EL (cell line): ENCODE measurements around the gene MYO1D.

Experiments used
- DNase-seq: peaks from one replicate; pipeline ENCODE4 v3.0.0-alpha.2; 2016

The MYO1D gene

DNA sequence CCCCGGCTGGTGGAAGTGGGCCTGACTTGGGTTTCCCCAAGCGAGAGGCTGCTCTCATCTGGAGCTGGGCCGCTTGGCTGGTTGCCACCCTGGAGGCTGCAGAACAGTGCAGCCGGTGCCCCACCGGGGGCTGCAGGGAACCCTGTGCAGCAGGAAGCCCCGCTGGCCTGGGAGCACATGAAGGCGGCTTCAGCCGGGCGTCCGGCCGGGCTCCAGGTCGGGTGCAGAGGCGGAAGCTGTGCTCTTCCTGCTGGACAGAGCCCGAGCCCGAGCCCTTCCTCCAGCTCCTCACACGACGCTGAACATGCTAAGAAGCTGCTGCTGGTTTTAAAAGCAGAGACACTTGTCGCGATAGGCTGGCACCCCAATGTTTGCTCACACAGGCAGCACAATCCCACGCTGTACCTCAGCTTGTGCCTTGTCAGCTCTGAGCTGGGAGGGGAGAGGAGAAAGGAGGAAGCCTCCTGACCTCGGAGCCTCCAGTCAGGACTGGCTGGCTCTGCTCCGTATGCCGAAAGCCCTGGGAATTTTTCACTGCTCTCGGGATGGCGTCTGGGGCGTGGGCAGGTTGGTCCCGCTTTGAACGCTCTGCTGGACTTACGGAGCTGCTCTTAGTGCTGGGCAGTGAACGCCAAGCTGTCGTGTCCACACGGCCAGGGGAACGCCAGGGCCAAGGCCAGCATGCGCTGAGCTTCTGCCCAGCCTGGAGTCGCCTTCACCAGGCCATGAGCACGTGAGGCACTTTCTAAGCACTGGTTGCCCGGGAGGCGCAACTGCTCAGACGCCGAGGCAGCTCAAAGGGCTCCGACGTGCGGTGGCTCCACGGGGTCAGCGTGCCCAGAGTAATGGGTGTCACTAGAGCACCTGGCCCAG is 381.3 kb downstream of the MYO1D start:
- DNase-seq: no peak

DNA sequence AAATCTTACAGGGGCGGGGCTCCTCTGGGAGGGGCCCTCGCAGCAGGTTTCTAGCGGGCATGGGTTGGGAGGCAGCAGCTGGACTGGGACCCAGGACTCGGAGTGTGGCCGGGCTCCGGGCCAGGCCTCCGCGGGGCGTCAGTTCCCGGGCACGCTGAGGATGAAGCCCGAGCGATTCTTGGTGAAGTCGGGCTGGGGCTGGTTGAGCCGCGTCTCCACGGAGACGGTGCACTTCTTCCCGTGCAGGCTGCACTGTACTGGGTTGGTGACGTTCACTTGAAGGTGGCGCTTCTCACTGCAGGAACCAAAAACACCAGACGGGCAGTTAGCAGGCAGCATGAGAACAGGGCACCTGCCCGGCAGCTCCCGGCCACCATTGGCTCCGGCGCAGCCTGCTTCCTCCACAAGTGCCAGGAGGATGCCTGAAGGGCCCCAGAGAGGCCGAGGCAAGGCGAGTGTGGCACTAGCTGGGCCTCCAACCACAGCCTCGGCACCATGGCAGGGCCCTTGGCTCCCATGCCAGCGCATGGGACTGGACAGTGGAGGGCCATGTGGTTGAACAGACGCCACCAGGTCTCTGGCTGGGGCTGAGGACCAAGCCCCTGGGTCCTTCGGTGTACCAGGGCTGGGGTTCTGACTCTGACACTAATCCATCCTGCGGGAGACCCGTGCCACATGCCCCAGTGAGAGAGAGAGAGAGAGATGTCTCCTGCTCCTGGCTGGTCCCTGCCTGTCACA is 382.1 kb downstream of the MYO1D start:
- no peak for DNase-seq

- DNase-seq: no peak
Observed at GRCh38 chr17:32493976-32494513, 382.9 kb downstream of the MYO1D start.

- DNase-seq: no peak
Observed at GRCh38 chr17:32493571-32493970, 383.4 kb downstream of the MYO1D start.

GRCh38 chr17:32492648-32493289 is 384.2 kb downstream of the MYO1D start:
- no peak for DNase-seq

DNA sequence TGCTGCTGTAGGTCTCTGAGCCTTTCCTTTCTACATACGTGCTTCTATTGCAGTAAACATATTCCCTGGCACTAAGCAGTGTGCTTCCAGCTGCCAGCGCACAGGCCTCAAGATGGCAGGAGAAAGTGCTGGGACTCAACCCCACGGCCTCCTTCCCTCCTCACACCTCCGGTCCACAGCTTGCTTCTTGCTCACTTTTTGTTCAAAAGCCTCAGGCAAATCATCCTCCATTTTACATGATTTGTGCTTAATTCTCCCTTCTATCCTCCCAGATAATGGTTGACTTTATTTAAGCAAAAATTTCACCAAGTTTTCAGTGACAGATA is 384.7 kb downstream of the MYO1D start:
- no peak for DNase-seq

- no peak for DNase-seq
Observed at GRCh38 chr17:32491371-32492263, 385.3 kb downstream of the MYO1D start.

DNA sequence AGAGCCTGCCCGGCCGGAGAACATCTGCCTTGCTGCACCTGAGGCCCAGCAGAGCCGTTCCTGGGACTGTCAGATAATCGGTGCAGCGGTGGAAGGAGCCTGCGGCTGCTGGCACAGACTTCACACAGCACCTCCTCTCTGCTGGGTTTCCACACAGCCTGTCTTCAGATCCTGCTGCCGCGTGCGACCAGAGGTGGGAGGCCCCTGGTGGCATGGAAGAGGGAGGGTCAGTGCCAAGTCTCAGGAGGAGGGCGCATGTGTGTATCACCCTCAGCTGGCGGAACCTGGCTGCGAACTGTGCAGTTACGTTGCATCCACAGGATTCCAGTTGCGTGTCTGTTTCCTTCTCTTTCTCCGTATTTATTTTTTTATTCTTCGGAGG is 386.8 kb downstream of the MYO1D start:
- no peak for DNase-seq

DNA sequence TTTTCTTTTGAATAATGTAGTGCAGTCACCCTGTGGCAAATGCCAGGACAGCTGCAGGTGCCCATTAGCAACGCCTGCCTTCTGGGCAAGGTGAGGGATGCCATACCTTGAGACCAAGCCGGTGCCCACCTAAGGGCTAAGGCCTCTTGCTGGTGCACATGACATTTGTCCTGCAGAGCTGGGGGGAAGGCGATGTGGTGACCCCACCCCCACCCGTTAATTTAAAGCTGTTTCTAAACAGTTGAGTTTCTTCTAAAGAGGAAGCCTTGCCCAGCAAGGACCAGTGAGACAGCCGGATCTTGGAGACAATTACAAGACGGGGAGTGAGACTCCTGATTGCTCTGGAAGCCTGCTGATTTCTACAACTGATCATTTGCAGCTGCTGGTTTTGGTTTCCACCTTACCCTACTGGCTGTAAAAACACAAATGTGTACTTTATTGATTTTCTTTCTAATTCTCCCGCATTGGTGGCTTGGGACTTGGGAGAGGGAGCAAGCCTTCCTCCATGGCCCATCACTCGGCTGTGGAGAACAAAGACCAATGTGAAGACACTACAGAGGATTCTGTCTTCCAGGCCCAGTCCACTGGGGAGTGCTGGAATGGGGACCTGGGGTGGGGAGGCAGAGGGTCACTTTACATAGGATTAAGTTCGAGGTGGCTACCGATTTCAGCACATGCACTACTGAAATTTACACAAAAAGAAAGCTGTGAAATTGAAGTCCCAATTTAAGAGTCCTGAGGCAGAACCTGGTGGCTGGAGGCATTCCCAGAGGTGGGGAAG is 387.4 kb downstream of the MYO1D start:
- no peak for DNase-seq

DNA sequence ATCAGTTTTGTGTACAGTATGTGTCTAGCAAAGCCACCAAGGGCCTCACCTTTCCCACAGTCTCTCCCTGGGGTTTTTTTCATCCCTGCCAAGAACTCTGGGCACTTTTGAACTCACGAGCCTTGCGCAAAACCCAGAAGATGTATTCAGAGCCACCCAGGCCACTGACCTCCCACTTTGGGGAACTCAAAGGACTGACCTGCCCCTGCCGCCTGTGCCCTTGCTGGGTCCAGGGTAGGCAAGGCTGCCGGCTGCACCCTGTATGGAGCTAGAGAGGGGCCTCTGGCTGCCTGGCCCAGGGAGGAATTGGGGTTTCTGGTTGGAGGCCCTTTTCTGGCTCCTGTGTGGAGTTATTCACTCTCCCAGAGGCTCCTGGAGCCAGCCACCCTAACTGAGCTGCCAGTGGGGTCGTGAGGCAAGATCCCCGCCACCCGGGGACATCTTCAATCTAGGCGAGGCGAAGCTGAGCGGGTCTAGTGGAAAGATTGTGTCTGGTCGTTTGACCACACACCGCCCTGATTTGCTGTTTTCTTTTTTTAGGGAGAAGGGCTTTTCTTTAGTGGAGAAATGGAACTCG is 388.2 kb downstream of the MYO1D start:
- no peak for DNase-seq

DNA sequence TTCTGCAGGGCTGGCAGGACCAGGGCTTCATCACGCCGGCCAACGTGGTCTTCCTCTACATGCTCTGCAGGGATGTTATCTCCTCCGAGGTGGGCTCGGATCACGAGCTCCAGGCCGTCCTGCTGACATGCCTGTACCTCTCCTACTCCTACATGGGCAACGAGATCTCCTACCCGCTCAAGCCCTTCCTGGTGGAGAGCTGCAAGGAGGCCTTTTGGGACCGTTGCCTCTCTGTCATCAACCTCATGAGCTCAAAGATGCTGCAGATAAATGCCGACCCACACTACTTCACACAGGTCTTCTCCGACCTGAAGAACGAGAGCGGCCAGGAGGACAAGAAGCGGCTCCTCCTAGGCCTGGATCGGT is 388.8 kb downstream of the MYO1D start:
- no peak for DNase-seq

- peak; percentile 35 for DNase-seq
Observed at GRCh38 chr17:32487473-32488176, 389.3 kb downstream of the MYO1D start.

GRCh38 chr17:32486701-32487472 is 390.0 kb downstream of the MYO1D start, which contains the start of gene CDK5R1:
TSS of gene CDK5R1 (plus strand) at chr17:32486993. CDS start at chr17:32487621, 628 bp downstream.
- peak; percentile 70 for DNase-seq

- DNase-seq: peak; percentile 80
Observed at GRCh38 chr17:32486111-32486700, 390.7 kb downstream of the MYO1D start.

DNA sequence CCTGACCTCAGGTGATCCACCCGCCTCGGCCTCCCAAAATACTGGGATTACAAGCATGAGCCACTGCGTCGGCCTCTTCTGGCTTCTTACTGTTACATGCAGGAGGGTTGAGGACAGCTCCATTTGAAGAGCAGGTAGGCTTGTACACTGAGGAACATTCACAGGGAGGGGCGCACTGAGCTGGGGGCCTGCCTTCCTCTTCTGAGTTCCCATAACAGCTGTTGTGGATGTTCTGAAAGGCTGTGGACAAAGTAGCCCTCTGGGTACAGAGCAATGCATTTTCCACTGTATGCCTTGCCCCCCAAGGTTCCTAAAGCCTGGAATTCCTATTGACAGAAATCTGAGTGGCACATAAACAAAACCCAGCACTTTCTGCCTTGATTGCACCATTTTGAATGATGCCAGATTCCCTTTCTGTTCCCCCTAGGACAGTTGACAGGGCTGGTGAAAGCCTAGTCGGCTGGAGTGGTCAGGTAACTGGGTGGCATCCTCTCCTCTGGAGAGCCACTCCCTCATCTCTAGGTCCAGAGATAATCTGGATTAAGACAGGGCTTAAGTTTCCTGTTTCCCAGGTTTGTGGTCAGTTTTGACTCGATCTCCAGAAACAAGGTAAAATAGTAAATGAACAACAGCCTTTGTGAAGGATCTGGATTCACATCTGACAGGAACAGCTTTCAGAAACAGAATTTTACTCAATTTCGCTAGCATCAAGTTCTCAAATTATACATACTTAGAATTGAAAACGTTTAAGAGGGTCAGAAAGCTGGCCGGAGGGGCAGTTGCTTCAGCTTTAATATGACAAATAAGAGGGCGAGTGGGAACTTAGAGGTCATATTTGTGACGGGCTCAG is 391.4 kb downstream of the MYO1D start:
- no peak for DNase-seq

DNA sequence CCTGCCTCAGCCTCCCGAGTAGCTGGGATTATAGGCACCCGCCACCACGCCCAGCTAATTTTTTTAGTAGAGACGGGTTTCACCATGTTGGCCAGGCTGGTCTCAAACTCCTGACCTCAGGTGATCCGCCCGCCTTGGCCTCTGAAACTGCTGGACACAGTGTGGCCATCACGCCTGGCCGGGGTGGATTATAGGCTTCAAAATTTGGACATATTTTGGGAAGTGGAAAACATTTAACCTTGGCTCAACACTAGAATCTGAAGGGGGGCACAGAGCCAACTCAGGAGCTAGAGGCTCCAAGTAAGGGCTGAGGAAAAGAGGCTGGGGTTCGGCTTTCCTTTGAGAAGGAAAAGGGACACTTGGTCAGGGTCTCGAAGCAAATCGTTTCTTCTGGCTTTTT is 392.3 kb downstream of the MYO1D start:
- no peak for DNase-seq

DNA sequence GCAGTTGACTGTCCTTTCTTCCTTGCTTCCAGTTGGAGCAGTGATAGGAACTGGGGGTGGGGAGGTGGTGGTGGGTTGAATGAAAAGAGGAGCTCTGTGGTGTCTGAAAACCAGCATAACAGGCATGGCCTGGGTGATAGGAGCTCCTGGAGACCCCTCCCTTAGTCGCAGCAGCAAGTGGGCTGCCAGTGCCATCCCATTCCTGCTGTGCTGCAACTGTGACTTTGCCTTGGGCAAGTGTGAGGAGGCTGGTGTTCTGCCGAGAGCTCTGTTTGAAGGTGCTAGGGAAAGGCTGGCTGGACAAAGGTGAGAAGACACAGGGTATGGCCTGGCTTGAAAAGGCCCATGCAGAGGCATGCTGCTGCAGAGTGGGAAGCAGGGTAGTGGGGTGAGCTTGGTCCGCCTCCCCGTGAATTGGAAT is 392.9 kb downstream of the MYO1D start:
- DNase-seq: no peak

DNA sequence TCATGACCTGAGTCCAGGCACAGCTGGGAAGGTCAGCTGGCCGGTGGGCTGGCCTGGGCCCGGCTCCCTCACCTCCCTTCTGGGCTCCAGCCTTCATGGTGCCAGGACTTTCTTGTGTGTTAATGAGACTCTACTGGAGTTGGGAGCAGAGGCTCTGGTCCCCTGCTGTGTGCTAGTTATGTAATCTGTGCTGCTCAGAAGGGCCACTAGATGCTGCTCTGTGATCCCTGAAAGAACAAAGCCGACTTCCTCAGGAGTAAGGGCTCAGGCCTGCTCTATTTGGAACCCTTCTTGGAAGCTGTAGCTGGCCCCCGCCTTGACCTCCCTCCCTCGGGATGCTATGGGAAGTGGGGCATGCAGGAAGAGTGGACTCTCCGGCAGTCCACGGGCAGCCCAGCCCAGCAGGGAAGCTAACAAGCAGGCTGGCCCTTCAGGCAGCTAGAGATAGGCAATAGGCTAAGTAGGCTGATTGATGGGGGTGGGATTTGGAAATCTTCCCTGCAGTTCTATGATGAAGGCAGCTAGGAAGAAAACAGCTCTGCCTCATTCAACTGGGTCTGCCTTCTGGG is 393.4 kb downstream of the MYO1D start:
- peak; percentile 70 for DNase-seq
